HG03103 (cell line): Measurements from ENCODE around the gene ACKR2.

Source experiments
- ATAC-seq: cut with Tn5 transposase; IDR thresholded peaks from one replicate; pipeline ENCODE4 v1.9.1; 2021; ENCODE audit warnings: low read depth; ENCODE audit not compliant: unreplicated experiment

ACKR2 gene

GRCh38 chr3:42853739-42854302 lies 44.6 kb downstream of the ACKR2 start:
- ATAC-seq, result no peak

GRCh38 chr3:42855219-42855546 lies 45.9 kb downstream of the ACKR2 start:
- no peak for ATAC-seq

- no peak for ATAC-seq
Measured at GRCh38 chr3:42855547-42856380, 46.5 kb downstream of the ACKR2 start.

GRCh38 chr3:42856544-42856943 lies 47.3 kb downstream of the ACKR2 start:
- ATAC-seq, result no peak

- no peak for ATAC-seq
Measured at GRCh38 chr3:42864321-42864950, 55.2 kb downstream of the ACKR2 start.

- ATAC-seq, result no peak
Measured at GRCh38 chr3:42865256-42865655, 56.0 kb downstream of the ACKR2 start.

GRCh38 chr3:42867138-42867537 lies 57.9 kb downstream of the ACKR2 start:
- ATAC-seq, result no peak

GRCh38 chr3:42868841-42869240 lies 59.6 kb downstream of the ACKR2 start:
- ATAC-seq, result no peak

GRCh38 chr3:42871592-42872196 lies 62.4 kb downstream of the ACKR2 start:
- no peak for ATAC-seq

- no peak for ATAC-seq
Measured at GRCh38 chr3:42872718-42873117, 63.5 kb downstream of the ACKR2 start.

GRCh38 chr3:42873221-42873982 lies 64.2 kb downstream of the ACKR2 start:
- ATAC-seq, result no peak

GRCh38 chr3:42874749-42875148 lies 65.5 kb downstream of the ACKR2 start:
- no peak for ATAC-seq

- no peak for ATAC-seq
Measured at GRCh38 chr3:42875325-42876151, 66.3 kb downstream of the ACKR2 start, which contains the start of gene CYP8B1. Gene CYP8B1, minus strand, starts transcription at chr3:42875879. Its CDS starts 63 bp downstream, at chr3:42875816.

GRCh38 chr3:42876401-42876800 lies 67.2 kb downstream of the ACKR2 start:
- ATAC-seq, result no peak

GRCh38 chr3:42876940-42877720 lies 67.9 kb downstream of the ACKR2 start:
- no peak for ATAC-seq

GRCh38 chr3:42877881-42878280 lies 68.6 kb downstream of the ACKR2 start:
- no peak for ATAC-seq

GRCh38 chr3:42880183-42880582 lies 70.9 kb downstream of the ACKR2 start:
- no peak for ATAC-seq

- peak; percentile 94 for ATAC-seq
Measured at GRCh38 chr3:42880601-42881451, 71.6 kb downstream of the ACKR2 start.
